Body of pancreas (tissue), 4 donors: ENCODE data around the gene SLC1A4. TPM values are rescaled to one million over a fixed set of nuclear protein-coding genes. Genes with fewer than 3 reads are reported as not detected.
A peak's percentile ranks its signal among the peaks of the same experiment; 100 is the strongest.

Experiments
- ATAC-seq: fragments of 150-250 bp; one replicate; pipeline ENCODE4 v1.9.1; 2016
- DNase-seq, 4 donors: peaks; one replicate each; pipeline ENCODE4 v3.0.0-alpha.2; 2019
- H3K27ac ChIP-seq, 4 donors: fragments of 200-600 bp; sonication (generic); 1 replicate in 3 of 4; 2 replicates in 1 of 4; pipeline versions ENCODE4 v1.5.1 to v1.6.1; 2016 to 2019; ENCODE audit warnings: mild to moderate bottlenecking in 1 of 4, mixed read lengths in 1 of 4, moderate library complexity in 1 of 4
- H3K27me3 ChIP-seq, 2 donors: fragments of 200-600 bp; sonication (generic); one replicate each; pipeline ENCODE4 v1.6.0; 2016; ENCODE audit warnings: mild to moderate bottlenecking in 1 of 2
- H3K36me3 ChIP-seq, 2 donors: fragments of 200-600 bp; sonication (generic); replicated peaks in 1 of 2; 2 replicates each; pipeline ENCODE4 v1.5.1; 2016; ENCODE audit warnings: low read depth in 2 of 2; ENCODE audit not compliant: insufficient read depth in 1 of 2
- H3K4me1 ChIP-seq: fragments of 200-600 bp; sonication (generic); one replicate; pipeline ENCODE4 v1.6.0; 2016
- H3K4me3 ChIP-seq, 2 donors: fragments of 200-600 bp; sonication (generic); 1 replicate in 1 of 2; 2 replicates in 1 of 2; pipeline ENCODE4 v1.5.1; 2016 to 2019
- H3K9me3 ChIP-seq, 3 donors: fragments of 200-600 bp; sonication (generic); 1 replicate in 2 of 3; 2 replicates in 1 of 3; pipeline ENCODE4 v1.5.1; 2016
- CTCF ChIP-seq, 7 experiments: fragments of 450-650 bp in 4 of 7; fragments of 200-600 bp in 3 of 7; sonication (generic) in 3 of 7; IDR thresholded peaks; one replicate each; pipeline ENCODE4 v1.5.1; 2016 to 2019; ENCODE audit warnings: antibody characterized with exemption in 7 of 7
- POLR2A ChIP-seq, 3 donors: fragments of 450-650 bp; IDR thresholded peaks; one replicate each; pipeline ENCODE4 v1.6.1; 2016; ENCODE audit warnings: antibody characterized with exemption in 3 of 3, mild to moderate bottlenecking in 2 of 3
- WGBS, 2 donors: methylation state at CpG; one replicate each; pipeline ENCODE4 v1.1.5; 2017; 5-methylcytosine and 5-hydroxymethylcytosine counted together
- intact Hi-C: fragments of 100-400 bp; cut with DNase I; formaldehyde crosslinking; loops from one replicate; pipeline ENCODE4 v1.15.1; 2023
- total RNA-seq, 2 donors: library from RNA; depleted of rRNA; stranded (reverse); fragments of >200 nt; gene quantifications; one replicate each; pipeline ENCODE4 v1.1.0, GENCODE V29; 2016

Gene SLC1A4
- total RNA-seq, 2 donors from 2014 or later: 14.5 to 25.4 TPM

GRCh38 chr2:65035351-65035943, 46.2 kb downstream of the SLC1A4 start:
- H3K4me3 ChIP-seq: no peak overlapping the region
- peaks cover 26% of the 10 kb centered on the region for H3K4me1 ChIP-seq
- DNase-seq (no peak), ATAC-seq (no peak)
- intact Hi-C loops: no loop called here
- H3K9me3 ChIP-seq: no peaks in the 10 kb centered on the region
- TF ChIP-seq POLR2A (IDR thresholded peaks at IDR 0.05) (no peak), CTCF (IDR thresholded peaks at IDR 0.05) (no peak)
- 51 to 67% methylated on average over 6 of the region's 6 CpGs for WGBS, 2 donors
- no peaks in the 10 kb centered on the region for H3K27me3 ChIP-seq
- no peaks in the 10 kb centered on the region for H3K36me3 ChIP-seq
- H3K27ac ChIP-seq: no peak overlapping the region

GRCh38 chr2:65037178-65037577, 48.0 kb downstream of the SLC1A4 start:
- no peaks in the 10 kb centered on the region for H3K36me3 ChIP-seq
- H3K9me3 ChIP-seq: no peaks in the 10 kb centered on the region
- H3K4me1 ChIP-seq: peaks cover 9% of the 10 kb centered on the region
- no peak overlapping the region for H3K4me3 ChIP-seq
- H3K27me3 ChIP-seq: no peaks in the 10 kb centered on the region
- ATAC-seq (no peak), DNase-seq (no peak)
- no peak overlapping the region for H3K27ac ChIP-seq
- intact Hi-C loops: no loop called here
- no peak for TF ChIP-seq POLR2A (IDR thresholded peaks at IDR 0.05)
- TF ChIP-seq CTCF (IDR thresholded peaks at IDR 0.05): no peak
- 73 to 79% methylated on average over 3 of the region's 3 CpGs for WGBS, 2 donors

GRCh38 chr2:65039640-65040039, 50.4 kb downstream of the SLC1A4 start:
- intact Hi-C loops: loop anchor here (5.0 kb wide), 2 partner anchors 122 to 148 kb away; no protein-coding TSS in a partner anchor
- DNase-seq (no peak), ATAC-seq (no peak)
- Histone ChIP-seq H3K9me3 (no peaks in the 10 kb centered on the region), H3K27ac (no peak overlapping the region), H3K36me3 (no peaks in the 10 kb centered on the region), H3K4me1 (peaks cover 5% of the 10 kb centered on the region), H3K27me3 (no peaks in the 10 kb centered on the region), H3K4me3 (no peak overlapping the region)
- WGBS, 2 donors: 75 to 82% methylated on average over 3 of the region's 3 CpGs
- TF ChIP-seq CTCF (IDR thresholded peaks at IDR 0.05): no peak
- no peak for TF ChIP-seq POLR2A (IDR thresholded peaks at IDR 0.05)

- H3K4me1 ChIP-seq: peaks cover 2% of the 10 kb centered on the region
- peak; percentile 99 for ATAC-seq
- intact Hi-C loops: loop anchor here (5.0 kb wide), 2 partner anchors 123 to 147 kb away; no protein-coding TSS in a partner anchor
- no peak overlapping the region for H3K4me3 ChIP-seq
- H3K36me3 ChIP-seq: no peaks in the 10 kb centered on the region
- H3K27me3 ChIP-seq: no peaks in the 10 kb centered on the region
- no peaks in the 10 kb centered on the region for H3K9me3 ChIP-seq
- DNase-seq: peak; percentile 88 to 92 (median 90)
- WGBS, 2 donors: 21 to 25% methylated on average over 13 of the region's 13 CpGs
- no peak overlapping the region for H3K27ac ChIP-seq
- TF ChIP-seq POLR2A (IDR thresholded peaks at IDR 0.05): no peak
- peak; percentile 82 to 97 (median 96) for TF ChIP-seq CTCF (IDR thresholded peaks at IDR 0.05)
Observed at GRCh38 chr2:65040400-65041261, 51.4 kb downstream of the SLC1A4 start.
